GM23338 (cell line): ENCODE data around the gene NCBP1. TPM values are rescaled to one million over a fixed set of nuclear protein-coding genes. Genes with fewer than 3 reads are reported as not detected.
A peak's percentile ranks its signal among the peaks of the same experiment; 100 is the strongest.

Experiments used
- ATAC-seq: fragments of 200-7000 bp; cut with Tn5 transposase; 3 replicates; pipeline ENCODE4 v1.9.1; 2020
- DNase-seq: peaks from one replicate; pipeline ENCODE4 v3.0.0-alpha.2; 2015; ENCODE audit warnings: low spot score
- H2AFZ ChIP-seq: fragments of 200-600 bp; sonication (generic); 2 replicates; pipeline ENCODE4 v1.8.0; 2016; ENCODE audit warnings: antibody characterized with exemption, mild to moderate bottlenecking, moderate library complexity
- H3F3A ChIP-seq: fragments of 200-600 bp; sonication (generic); replicated peaks from 2 replicates; pipeline ENCODE4 v1.8.0; 2017; ENCODE audit warnings: antibody characterized with exemption, mixed run types, low read depth
- H3K27ac ChIP-seq: fragments of 200-600 bp; sonication (generic); 2 replicates; pipeline ENCODE4 v1.6.1; 2016; ENCODE audit warnings: low read depth
- H3K27me3 ChIP-seq: fragments of 200-600 bp; sonication (generic); 2 replicates; pipeline ENCODE4 v1.8.0; 2016; ENCODE audit warnings: mild to moderate bottlenecking, mixed run types, moderate library complexity; ENCODE audit not compliant: insufficient read depth
- H3K36me3 ChIP-seq: fragments of 200-600 bp; sonication (generic); 2 replicates; pipeline ENCODE4 v1.8.0; 2016; ENCODE audit warnings: mild to moderate bottlenecking; ENCODE audit not compliant: insufficient read depth
- H3K4me1 ChIP-seq: fragments of 200-600 bp; sonication (generic); 2 replicates; pipeline ENCODE4 v1.8.0; 2016; ENCODE audit warnings: mild to moderate bottlenecking, moderate library complexity; ENCODE audit not compliant: insufficient read depth
- H3K4me2 ChIP-seq: fragments of 200-600 bp; sonication (generic); 2 replicates; pipeline ENCODE4 v1.7.1; 2017; ENCODE audit warnings: mixed run types
- H3K4me3 ChIP-seq: fragments of 200-600 bp; sonication (generic); 2 replicates; pipeline ENCODE4 v1.6.1; 2016; ENCODE audit warnings: mixed run types
- H3K79me2 ChIP-seq: fragments of 200-600 bp; sonication (generic); replicated peaks from 2 replicates; pipeline ENCODE4 v1.8.0; 2017; ENCODE audit warnings: mild to moderate bottlenecking; ENCODE audit not compliant: insufficient read depth
- H3K9me2 ChIP-seq: fragments of 200-600 bp; sonication (generic); 2 replicates; pipeline ENCODE4 v1.8.0; 2017; ENCODE audit not compliant: insufficient read depth
- H4K20me1 ChIP-seq: fragments of 200-600 bp; sonication (generic); replicated peaks from 2 replicates; pipeline ENCODE4 v1.8.0; 2017; ENCODE audit warnings: mild to moderate bottlenecking; ENCODE audit not compliant: insufficient read depth
- H3K27ac Mint-ChIP-seq: 2 replicates; pipeline ENCODE4 v1.8.0; 2020; ENCODE audit warnings: inconsistent platforms, mild to moderate bottlenecking, moderate library complexity, mixed read lengths
- H3K27me3 Mint-ChIP-seq: 3 replicates; pipeline ENCODE4 v1.8.0; 2022; ENCODE audit warnings: low read depth, mild to moderate bottlenecking, moderate library complexity, mixed read lengths, inconsistent platforms; ENCODE audit not compliant: insufficient read depth, poor library complexity
- H3K36me3 Mint-ChIP-seq: 3 replicates; pipeline ENCODE4 v1.8.0; 2021; ENCODE audit warnings: low read depth, mild to moderate bottlenecking, inconsistent platforms, moderate library complexity, mixed read lengths
- H3K4me1 Mint-ChIP-seq: 3 replicates; pipeline ENCODE4 v1.8.0; 2020; ENCODE audit warnings: mild to moderate bottlenecking, inconsistent platforms, mixed read lengths
- H3K4me3 Mint-ChIP-seq: 3 replicates; pipeline ENCODE4 v1.8.0; 2021; ENCODE audit warnings: moderate library complexity, mild to moderate bottlenecking, inconsistent platforms, mixed read lengths
- H3K9me3 Mint-ChIP-seq: 3 replicates; pipeline ENCODE4 v1.8.0; 2020; ENCODE audit warnings: moderate library complexity, mild to moderate bottlenecking, inconsistent platforms, mixed read lengths
- CREB1 ChIP-seq: fragments of 250-450 bp; sonication (Bioruptor Pico); IDR thresholded peaks from 2 replicates; pipeline ENCODE4 v1.5.0; 2020; ENCODE audit warnings: low read depth, mild to moderate bottlenecking, moderate library complexity
- CTCF ChIP-seq, 2 experiments: fragments of 200-600 bp in 1 of 2; sonication (generic) in 1 of 2; conservative IDR thresholded peaks; 2 replicates each; pipeline versions ENCODE4 v1.5.1 to v1.6.1; 2016 to 2017; ENCODE audit warnings: antibody characterized with exemption in 2 of 2, low read depth in 2 of 2, mild to moderate bottlenecking in 2 of 2, moderate library complexity in 1 of 2
- EZH2 ChIP-seq: fragments of 200-600 bp; sonication (generic); IDR thresholded peaks from one replicate; pipeline ENCODE4 v1.8.0; 2017; ENCODE audit warnings: antibody characterized with exemption, mild to moderate bottlenecking, low read depth; ENCODE audit not compliant: unreplicated experiment
- EZH2phosphoT487 ChIP-seq: fragments of 200-600 bp; sonication (generic); IDR thresholded peaks from one replicate; pipeline ENCODE4 v1.8.1; 2018; ENCODE audit warnings: antibody characterized with exemption; ENCODE audit not compliant: unreplicated experiment
- JUNB ChIP-seq: IDR thresholded peaks from one replicate; pipeline ENCODE4 v1.6.1; 2016; ENCODE audit warnings: antibody characterized with exemption; ENCODE audit not compliant: unreplicated experiment
- NANOG ChIP-seq: IDR thresholded peaks from 2 replicates; pipeline ENCODE4 v1.6.1; 2016; ENCODE audit warnings: antibody characterized with exemption, borderline replicate concordance
- POLR2AphosphoS5 ChIP-seq: IDR thresholded peaks from 2 replicates; pipeline ENCODE4 v1.6.1; 2016; ENCODE audit warnings: antibody characterized with exemption, low read depth
- STAT1 ChIP-seq: IDR thresholded peaks from one replicate; pipeline ENCODE4 v1.6.1; 2016; ENCODE audit warnings: antibody characterized with exemption; ENCODE audit not compliant: unreplicated experiment
- ZNF114 ChIP-seq: fragments of 250-450 bp; sonication (Bioruptor Pico); IDR thresholded peaks from 2 replicates; pipeline ENCODE4 v1.5.0; 2020; ENCODE audit warnings: mild to moderate bottlenecking, moderate library complexity
- ZNF331 ChIP-seq: fragments of 250-450 bp; sonication (Bioruptor Pico); IDR thresholded peaks from 2 replicates; pipeline ENCODE4 v1.5.0; 2020; ENCODE audit warnings: low read depth, mild to moderate bottlenecking, moderate library complexity
- polyA plus RNA-seq: library from polyadenylated mRNA; unstranded; fragments of >200 nt; fragmentation: Nextera tagmentation; extraction: Ambion mirVana; gene quantifications from 2 replicates; pipeline ENCODE4 v1.2.1, GENCODE V29; 2016
- total RNA-seq: library from RNA; depleted of rRNA; stranded (reverse); fragments of >200 nt; shearing (Covaris generic); gene quantifications from 2 replicates; pipeline ENCODE4 v1.2.3, GENCODE V29; 2014
- TF ChIP-seq, protein P1 (sequence below): fragments of 250-450 bp; sonication (Bioruptor Pico); IDR thresholded peaks from 2 replicates; pipeline ENCODE4 v1.5.0; 2020; ENCODE audit warnings: mild to moderate bottlenecking, moderate library complexity
- TF ChIP-seq, protein P2 (sequence below): IDR thresholded peaks from one replicate; pipeline ENCODE4 v1.6.1; 2018; ENCODE audit warnings: antibody characterized with exemption; ENCODE audit not compliant: unreplicated experiment
- TF ChIP-seq, protein P3 (sequence below): IDR thresholded peaks from 2 replicates; pipeline ENCODE4 v1.6.1; 2016; ENCODE audit warnings: antibody characterized with exemption

The NCBP1 gene
- total and polyA plus RNA-seq, 2 experiments from 2014 or later, result 43.9 to 60.2 TPM

DNA sequence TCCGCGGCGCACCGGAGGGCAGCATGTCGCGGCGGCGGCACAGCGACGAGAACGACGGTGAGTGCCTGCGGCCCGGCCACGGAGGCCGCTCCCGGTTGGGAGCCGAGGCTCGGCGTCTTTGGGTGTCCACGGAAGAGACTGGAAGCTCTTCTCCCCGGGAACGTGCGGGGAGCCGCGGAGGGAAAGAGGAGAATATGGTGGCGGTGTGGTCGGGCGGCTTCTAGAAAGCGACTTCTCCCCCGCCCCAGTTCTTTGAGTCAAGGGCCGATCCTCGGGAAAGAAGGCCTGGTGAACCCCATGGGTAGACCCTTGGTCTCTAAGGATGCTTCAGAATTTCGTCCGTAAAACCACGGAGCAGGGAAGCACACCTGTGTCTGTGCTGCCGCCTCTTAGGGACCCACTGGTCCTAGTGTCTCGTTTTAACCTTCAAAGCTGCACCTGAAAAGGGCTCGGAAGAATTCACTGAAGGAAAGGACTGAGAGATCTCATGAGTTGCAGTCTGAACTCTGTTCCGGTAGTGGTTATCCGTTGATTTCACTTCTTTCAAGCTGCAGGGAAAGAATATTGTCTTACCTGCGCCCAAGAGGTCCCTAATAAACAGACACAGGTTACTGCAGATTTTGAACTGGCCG is 354 bp downstream of the NCBP1 start:
- no peak; the same call in 2 of the 3 replicates for ATAC-seq
- H3K9me3 Mint-ChIP-seq, result no peaks in the 10 kb centered on the region
- H3K27ac ChIP-seq, result peak overlapping the region; percentile 95
- peak overlapping the region; percentile 91 for H3K4me3 Mint-ChIP-seq
- peak overlapping the region; percentile 91 for H3K4me3 ChIP-seq
- DNase-seq, result peak; percentile 31
- peaks cover 80% of the 10 kb centered on the region for H3K79me2 ChIP-seq
- no peaks in the 10 kb centered on the region for H3K27me3 ChIP-seq
- peak overlapping the region; percentile 89 for H3K4me2 ChIP-seq
- H3K27me3 Mint-ChIP-seq, result peaks cover 7% of the 10 kb centered on the region
- peaks cover 45% of the 10 kb centered on the region for H4K20me1 ChIP-seq
- no peaks in the 10 kb centered on the region for H3K9me2 ChIP-seq
- H3K27ac Mint-ChIP-seq, result peak overlapping the region; percentile 84
- H3K4me1 ChIP-seq, result peaks cover 22% of the 10 kb centered on the region
- H2AFZ ChIP-seq, result no peak overlapping the region
- no peaks in the 10 kb centered on the region for H3K36me3 ChIP-seq
- peaks cover 42% of the 10 kb centered on the region for H3K4me1 Mint-ChIP-seq
- TF ChIP-seq NANOG (no peak), ZNF114 (CRISPR knock-in tag) (no peak), JUNB (no peak), STAT1 (no peak), POLR2AphosphoS5 (no peak; the same call in 1 of the 2 replicates), EZH2phosphoT487 (no peak), EZH2 (no peak), CTCF (conservative IDR thresholded peaks at IDR 0.05; ENCODE audit: low read depth in 2 of 2) (no peak), CREB1 (CRISPR knock-in tag) (no peak), ZNF331 (CRISPR knock-in tag) (no peak)
- TF ChIP-seq, protein P1, sequence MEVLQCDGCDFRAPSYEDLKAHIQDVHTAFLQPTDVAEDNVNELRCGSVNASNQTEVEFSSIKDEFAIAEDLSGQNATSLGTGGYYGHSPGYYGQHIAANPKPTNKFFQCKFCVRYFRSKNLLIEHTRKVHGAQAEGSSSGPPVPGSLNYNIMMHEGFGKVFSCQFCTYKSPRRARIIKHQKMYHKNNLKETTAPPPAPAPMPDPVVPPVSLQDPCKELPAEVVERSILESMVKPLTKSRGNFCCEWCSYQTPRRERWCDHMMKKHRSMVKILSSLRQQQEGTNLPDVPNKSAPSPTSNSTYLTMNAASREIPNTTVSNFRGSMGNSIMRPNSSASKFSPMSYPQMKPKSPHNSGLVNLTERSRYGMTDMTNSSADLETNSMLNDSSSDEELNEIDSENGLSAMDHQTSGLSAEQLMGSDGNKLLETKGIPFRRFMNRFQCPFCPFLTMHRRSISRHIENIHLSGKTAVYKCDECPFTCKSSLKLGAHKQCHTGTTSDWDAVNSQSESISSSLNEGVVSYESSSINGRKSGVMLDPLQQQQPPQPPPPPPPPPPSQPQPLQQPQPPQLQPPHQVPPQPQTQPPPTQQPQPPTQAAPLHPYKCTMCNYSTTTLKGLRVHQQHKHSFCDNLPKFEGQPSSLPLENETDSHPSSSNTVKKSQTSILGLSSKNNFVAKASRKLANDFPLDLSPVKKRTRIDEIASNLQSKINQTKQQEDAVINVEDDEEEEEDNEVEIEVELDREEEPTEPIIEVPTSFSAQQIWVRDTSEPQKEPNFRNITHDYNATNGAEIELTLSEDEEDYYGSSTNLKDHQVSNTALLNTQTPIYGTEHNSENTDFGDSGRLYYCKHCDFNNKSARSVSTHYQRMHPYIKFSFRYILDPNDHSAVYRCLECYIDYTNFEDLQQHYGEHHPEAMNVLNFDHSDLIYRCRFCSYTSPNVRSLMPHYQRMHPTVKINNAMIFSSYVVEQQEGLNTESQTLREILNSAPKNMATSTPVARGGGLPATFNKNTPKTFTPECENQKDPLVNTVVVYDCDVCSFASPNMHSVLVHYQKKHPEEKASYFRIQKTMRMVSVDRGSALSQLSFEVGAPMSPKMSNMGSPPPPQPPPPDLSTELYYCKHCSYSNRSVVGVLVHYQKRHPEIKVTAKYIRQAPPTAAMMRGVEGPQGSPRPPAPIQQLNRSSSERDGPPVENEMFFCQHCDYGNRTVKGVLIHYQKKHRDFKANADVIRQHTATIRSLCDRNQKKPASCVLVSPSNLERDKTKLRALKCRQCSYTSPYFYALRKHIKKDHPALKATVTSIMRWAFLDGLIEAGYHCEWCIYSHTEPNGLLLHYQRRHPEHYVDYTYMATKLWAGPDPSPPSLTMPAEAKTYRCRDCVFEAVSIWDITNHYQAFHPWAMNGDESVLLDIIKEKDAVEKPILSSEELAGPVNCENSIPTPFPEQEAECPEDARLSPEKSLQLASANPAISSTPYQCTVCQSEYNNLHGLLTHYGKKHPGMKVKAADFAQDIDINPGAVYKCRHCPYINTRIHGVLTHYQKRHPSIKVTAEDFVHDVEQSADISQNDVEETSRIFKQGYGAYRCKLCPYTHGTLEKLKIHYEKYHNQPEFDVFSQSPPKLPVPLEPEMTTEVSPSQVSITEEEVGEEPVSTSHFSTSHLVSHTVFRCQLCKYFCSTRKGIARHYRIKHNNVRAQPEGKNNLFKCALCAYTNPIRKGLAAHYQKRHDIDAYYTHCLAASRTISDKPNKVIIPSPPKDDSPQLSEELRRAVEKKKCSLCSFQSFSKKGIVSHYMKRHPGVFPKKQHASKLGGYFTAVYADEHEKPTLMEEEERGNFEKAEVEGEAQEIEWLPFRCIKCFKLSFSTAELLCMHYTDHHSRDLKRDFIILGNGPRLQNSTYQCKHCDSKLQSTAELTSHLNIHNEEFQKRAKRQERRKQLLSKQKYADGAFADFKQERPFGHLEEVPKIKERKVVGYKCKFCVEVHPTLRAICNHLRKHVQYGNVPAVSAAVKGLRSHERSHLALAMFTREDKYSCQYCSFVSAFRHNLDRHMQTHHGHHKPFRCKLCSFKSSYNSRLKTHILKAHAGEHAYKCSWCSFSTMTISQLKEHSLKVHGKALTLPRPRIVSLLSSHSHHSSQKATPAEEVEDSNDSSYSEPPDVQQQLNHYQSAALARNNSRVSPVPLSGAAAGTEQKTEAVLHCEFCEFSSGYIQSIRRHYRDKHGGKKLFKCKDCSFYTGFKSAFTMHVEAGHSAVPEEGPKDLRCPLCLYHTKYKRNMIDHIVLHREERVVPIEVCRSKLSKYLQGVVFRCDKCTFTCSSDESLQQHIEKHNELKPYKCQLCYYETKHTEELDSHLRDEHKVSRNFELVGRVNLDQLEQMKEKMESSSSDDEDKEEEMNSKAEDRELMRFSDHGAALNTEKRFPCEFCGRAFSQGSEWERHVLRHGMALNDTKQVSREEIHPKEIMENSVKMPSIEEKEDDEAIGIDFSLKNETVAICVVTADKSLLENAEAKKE (CRISPR knock-in tag), result no peak
- TF ChIP-seq, protein P2, sequence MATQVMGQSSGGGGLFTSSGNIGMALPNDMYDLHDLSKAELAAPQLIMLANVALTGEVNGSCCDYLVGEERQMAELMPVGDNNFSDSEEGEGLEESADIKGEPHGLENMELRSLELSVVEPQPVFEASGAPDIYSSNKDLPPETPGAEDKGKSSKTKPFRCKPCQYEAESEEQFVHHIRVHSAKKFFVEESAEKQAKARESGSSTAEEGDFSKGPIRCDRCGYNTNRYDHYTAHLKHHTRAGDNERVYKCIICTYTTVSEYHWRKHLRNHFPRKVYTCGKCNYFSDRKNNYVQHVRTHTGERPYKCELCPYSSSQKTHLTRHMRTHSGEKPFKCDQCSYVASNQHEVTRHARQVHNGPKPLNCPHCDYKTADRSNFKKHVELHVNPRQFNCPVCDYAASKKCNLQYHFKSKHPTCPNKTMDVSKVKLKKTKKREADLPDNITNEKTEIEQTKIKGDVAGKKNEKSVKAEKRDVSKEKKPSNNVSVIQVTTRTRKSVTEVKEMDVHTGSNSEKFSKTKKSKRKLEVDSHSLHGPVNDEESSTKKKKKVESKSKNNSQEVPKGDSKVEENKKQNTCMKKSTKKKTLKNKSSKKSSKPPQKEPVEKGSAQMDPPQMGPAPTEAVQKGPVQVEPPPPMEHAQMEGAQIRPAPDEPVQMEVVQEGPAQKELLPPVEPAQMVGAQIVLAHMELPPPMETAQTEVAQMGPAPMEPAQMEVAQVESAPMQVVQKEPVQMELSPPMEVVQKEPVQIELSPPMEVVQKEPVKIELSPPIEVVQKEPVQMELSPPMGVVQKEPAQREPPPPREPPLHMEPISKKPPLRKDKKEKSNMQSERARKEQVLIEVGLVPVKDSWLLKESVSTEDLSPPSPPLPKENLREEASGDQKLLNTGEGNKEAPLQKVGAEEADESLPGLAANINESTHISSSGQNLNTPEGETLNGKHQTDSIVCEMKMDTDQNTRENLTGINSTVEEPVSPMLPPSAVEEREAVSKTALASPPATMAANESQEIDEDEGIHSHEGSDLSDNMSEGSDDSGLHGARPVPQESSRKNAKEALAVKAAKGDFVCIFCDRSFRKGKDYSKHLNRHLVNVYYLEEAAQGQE, result no peak
- TF ChIP-seq, protein P3, sequence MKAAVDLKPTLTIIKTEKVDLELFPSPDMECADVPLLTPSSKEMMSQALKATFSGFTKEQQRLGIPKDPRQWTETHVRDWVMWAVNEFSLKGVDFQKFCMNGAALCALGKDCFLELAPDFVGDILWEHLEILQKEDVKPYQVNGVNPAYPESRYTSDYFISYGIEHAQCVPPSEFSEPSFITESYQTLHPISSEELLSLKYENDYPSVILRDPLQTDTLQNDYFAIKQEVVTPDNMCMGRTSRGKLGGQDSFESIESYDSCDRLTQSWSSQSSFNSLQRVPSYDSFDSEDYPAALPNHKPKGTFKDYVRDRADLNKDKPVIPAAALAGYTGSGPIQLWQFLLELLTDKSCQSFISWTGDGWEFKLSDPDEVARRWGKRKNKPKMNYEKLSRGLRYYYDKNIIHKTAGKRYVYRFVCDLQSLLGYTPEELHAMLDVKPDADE, result no peak
- peaks cover 3% of the 10 kb centered on the region; the same call in 1 of the 2 replicates for H3F3A ChIP-seq
- H3K36me3 Mint-ChIP-seq, result peaks cover 3% of the 10 kb centered on the region; the same call in 1 of the 3 replicates
